K562 (cell line): Measurements from ENCODE around the gene CARD14. TPM values are rescaled to one million over a fixed set of nuclear protein-coding genes. Genes with fewer than 3 reads are reported as not detected.
"Not testable (repeated sequence)": the region's sequence is repeated elsewhere in the genome, so short reads cannot be mapped to it uniquely, and the experiment has no call there.

Experiments used
- ATAC-seq: fragments of 200-7000 bp; cut with Tn5 transposase; 3 replicates; pipeline ENCODE4 v1.9.1; 2020; ENCODE audit warnings: moderate library complexity
- BruUV-seq: library from RNA; stranded (reverse); fragments of 400-500 nt; replicated peaks from 2 replicates; lab custom pipeline; 2021; lab: Mats Ljungman, UMichigan
- CTCF ChIA-PET: fragments of 300-600 bp; formaldehyde crosslinking; extraction: SDS; loops from one replicate; lab custom pipeline; 2021; ENCODE audit warnings: low intra/inter-chr PET ratio; lab: Yijun Ruan, JAX
- POLR2A ChIA-PET: fragments of 300-600, 350-650 bp; sonication (Branson Sonifier 250); formaldehyde crosslinking; extraction: SDS; loops from one replicate; lab custom pipeline; 2021; ENCODE audit warnings: antibody characterized with exemption, inconsistent platforms; lab: Yijun Ruan, JAX
- DNase-seq, 4 experiments: peaks; one replicate each; pipeline versions ENCODE4 v3.0.0 to v3.0.0-alpha.2; 2011 to 2018; ENCODE audit warnings: low spot score in 3 of 4, mixed read lengths in 3 of 4; ENCODE audit errors: extremely low read depth in 1 of 4
- FAIRE-seq: peaks from 2 replicates; lab custom pipeline; 2011; peaks lifted over from hg19 to GRCh38; lab: Jason Lieb, UNC
- H2AFZ ChIP-seq: 2 replicates; pipeline ENCODE4 v1.6.0; 2011; ENCODE audit warnings: low read depth, low read length, control low read depth, inconsistent platforms
- H3K27ac ChIP-seq: fragments of 200-600 bp; 3 replicates; pipeline ENCODE4 v1.8.0; 2011; ENCODE audit warnings: low read depth, mild to moderate bottlenecking, control low read depth, inconsistent platforms, low read length, moderate library complexity, mixed read lengths; ENCODE audit errors: extremely low read depth
- H3K27me3 ChIP-seq, 2 experiments: fragments of 300-600 bp in 1 of 2; 2 replicates in 1 of 2; 3 replicates in 1 of 2; pipeline versions ENCODE4 v1.6.0 to v1.8.0; 2011; ENCODE audit warnings: inconsistent platforms in 2 of 2, low read length in 2 of 2, mild to moderate bottlenecking in 1 of 2, mixed read lengths in 1 of 2, moderate library complexity in 1 of 2; ENCODE audit not compliant: control insufficient read depth in 2 of 2, insufficient read depth in 2 of 2
- H3K36me3 ChIP-seq: fragments of 300-600 bp; 3 replicates; pipeline ENCODE4 v1.8.0; 2011; ENCODE audit warnings: mild to moderate bottlenecking, low read length, inconsistent platforms; ENCODE audit not compliant: control insufficient read depth, insufficient read depth
- H3K4me1 ChIP-seq, 2 experiments: fragments of 200-600 bp in 1 of 2; replicated peaks in 1 of 2; 2 replicates in 1 of 2; 3 replicates in 1 of 2; pipeline versions ENCODE4 v1.5.1 to v1.8.0; 2011; ENCODE audit warnings: inconsistent platforms in 2 of 2, low read length in 2 of 2, mild to moderate bottlenecking in 1 of 2, mixed read lengths in 1 of 2, moderate library complexity in 1 of 2; ENCODE audit not compliant: control insufficient read depth in 2 of 2, insufficient read depth in 2 of 2
- H3K4me2 ChIP-seq: 2 replicates; pipeline ENCODE4 v1.6.1; 2011; ENCODE audit warnings: low read length, control low read depth, inconsistent platforms, mixed read lengths; ENCODE audit not compliant: insufficient read depth
- H3K4me3 ChIP-seq: fragments of 200-600 bp; sonication (generic), shearing (Covaris generic); 2 replicates; pipeline ENCODE4 v1.5.1; 2016; ENCODE audit warnings: control low read depth, inconsistent platforms
- H3K79me2 ChIP-seq: fragments of 200-600 bp; 3 replicates; pipeline ENCODE4 v1.8.0; 2011; ENCODE audit warnings: low read length, inconsistent platforms; ENCODE audit not compliant: control insufficient read depth, insufficient read depth
- H3K9ac ChIP-seq, 2 experiments: 2 replicates each; pipeline versions ENCODE4 v1.6.0 to v1.6.1; 2011; ENCODE audit warnings: low read depth in 2 of 2, low read length in 2 of 2, control low read depth in 1 of 2, inconsistent platforms in 1 of 2, mild to moderate bottlenecking in 1 of 2, mixed read lengths in 1 of 2; ENCODE audit not compliant: insufficient read depth in 1 of 2
- H3K9me1 ChIP-seq: one replicate; pipeline ENCODE4 v1.6.0; 2011; ENCODE audit warnings: inconsistent platforms, mild to moderate bottlenecking, low read length, moderate library complexity; ENCODE audit not compliant: control insufficient read depth, insufficient read depth
- H3K9me3 ChIP-seq: replicated peaks from 2 replicates; pipeline ENCODE4 v1.5.1; 2011; ENCODE audit warnings: low read depth, low read length, inconsistent platforms; ENCODE audit not compliant: control insufficient read depth, insufficient read depth
- H4K20me1 ChIP-seq: replicated peaks from 2 replicates; pipeline ENCODE4 v1.6.1; 2011; ENCODE audit warnings: low read length, inconsistent platforms, mixed read lengths; ENCODE audit not compliant: control insufficient read depth, insufficient read depth
- ARNT ChIP-seq, 2 experiments: fragments of 450-650 bp; IDR thresholded peaks; 2 replicates each; pipeline ENCODE4 v1.6.1; 2016; ENCODE audit warnings: mild to moderate bottlenecking in 1 of 2
- GATAD2A ChIP-seq: fragments of 450-650 bp; IDR thresholded peaks from 2 replicates; pipeline ENCODE4 v1.6.1; 2017
- MNT ChIP-seq, 2 experiments: fragments of 450-650 bp; conservative IDR thresholded peaks; 2 replicates each; pipeline ENCODE4 v1.6.1; 2017; ENCODE audit warnings: mild to moderate bottlenecking in 2 of 2, moderate library complexity in 2 of 2
- PHF8 ChIP-seq: fragments of 200-600 bp; sonication (generic); IDR thresholded peaks from 2 replicates; pipeline ENCODE4 v1.6.1; 2012; ENCODE audit warnings: mixed run types, mild to moderate bottlenecking, inconsistent platforms, low read length, moderate library complexity, borderline replicate concordance
- WGBS: fragments of 100-300 bp; shearing (Covaris generic); methylation state at CpG from one replicate; pipeline ENCODE4 v1.1.6; 2016; ENCODE audit warnings: low coverage, mixed read lengths; ENCODE audit not compliant: insufficient coverage; ENCODE audit errors: missing lambda C conversion rate; 5-methylcytosine and 5-hydroxymethylcytosine counted together
- in situ Hi-C: fragments of 300-500 bp; cut with MboI; formaldehyde crosslinking; loops from 4 replicates; pipeline ENCODE4 v1.15.0; 2018; ENCODE audit warnings: inconsistent platforms, mixed read lengths
- intact Hi-C: fragments of 100-400 bp; cut with micrococcal nuclease; formaldehyde crosslinking; loops from 2 replicates; pipeline ENCODE4 v1.14.2; 2022
- polyA plus RNA-seq, 8 experiments: library from polyadenylated mRNA; depleted of rRNA in 4 of 8; stranded (reverse) in 5 of 8; unstranded in 3 of 8; fragments of >200 nt; fragmentation: Nextera tagmentation in 2 of 8; fragmentation: Illumina TruSeq in 1 of 8; extraction: Ambion mirVana in 2 of 8; extraction: Trizol in 1 of 8; gene quantifications; 2 replicates each; pipeline versions ENCODE4 v1.2.1 to v1.2.3, GENCODE V29; 2011 to 2014; ENCODE audit warnings: inconsistent platforms in 1 of 8, missing spikeins in 1 of 8
- small RNA-seq: library from RNA; depleted of rRNA; stranded (forward); fragments of <200 nt; gene quantifications from one replicate; pipeline ENCODE3, GENCODE V24; 2014
- total RNA-seq, 7 experiments: library from RNA; depleted of rRNA in 6 of 7; stranded (reverse); fragments of >200 nt in 6 of 7; fragmentation: Illumina TruSeq in 2 of 7; extraction: Trizol in 2 of 7; gene quantifications; 2 replicates each; pipeline versions ENCODE4 v1.2.1 to v1.2.3, GENCODE V29; 2011 to 2021; ENCODE audit warnings: low replicate concordance in 1 of 7

The CARD14 gene
- total and polyA plus RNA-seq, 9 of the 15 experiments (the other 6 are each of a cell fraction or from before 2014, with no cell fraction given): not detected

- BruUV-seq, in situ Hi-C loops, H3K27me3 ChIP-seq, H3K9me1 ChIP-seq, CTCF ChIA-PET, ATAC-seq, H3K4me3 ChIP-seq, H3K36me3 ChIP-seq, DNase-seq, H3K9me3 ChIP-seq, FAIRE-seq, intact Hi-C loops, H4K20me1 ChIP-seq: not testable (repeated sequence)
- TF ChIP-seq GATAD2A: 0 out of 2 replicates have a peak, but pooled peaks have one; percentile 21
- TF ChIP-seq MNT (conservative IDR thresholded peaks at IDR 0.05): 0 out of 4 replicates have a peak, but pooled peaks of 1 of the 2 experiments have one; percentile 22
- TF ChIP-seq PHF8: 0 out of 2 replicates have a peak, but pooled peaks have one; percentile 16
- 0 out of 4 replicates have a peak, but pooled peaks of 1 of the 2 experiments have one; percentile 43 for TF ChIP-seq ARNT (IDR thresholded peaks at IDR 0.05)
- peak overlapping the region in 1 of 2 experiments; percentile 61; a peak in 2 of 4 replicates for H3K9ac ChIP-seq
- WGBS: 62% methylated on average over 2 of the region's 2 CpGs
- H3K4me1 ChIP-seq: peaks cover 80% of the 10 kb centered on the region in 2 experiments
- POLR2A ChIA-PET: interaction anchor here (0.7 kb wide), 1 partner anchor 15 kb away, joined by 3 read pairs; no protein-coding TSS in a partner anchor
- H2AFZ ChIP-seq: peak overlapping the region; percentile 62
- H3K79me2 ChIP-seq: peaks cover 27% of the 10 kb centered on the region
- H3K27ac ChIP-seq: peak overlapping the region; percentile 97
- H3K4me2 ChIP-seq: peak overlapping the region; percentile 84; the same call in 1 of the 2 replicates
These were observed 88.5 kb downstream of the CARD14 start for GRCh38 chr17:80258296-80258695.

Small RNA genes lying within 50 kb of the gene (small RNA-seq; reads per million reads assigned to genes)
- not detected for gene AC087741.2

Other genes with a start within 250 kb of the CARD14 start
Only the 7 nearest of the 8 such genes appear.
- 0.45 TPM in 1 of 2 replicates, not detected in the other for gene TBC1D16, start 134.2 kb upstream of the CARD14 start, total RNA-seq (2014; rRNA removed)
- 0.04 TPM in 1 of 2 replicates, not detected in the other for gene TBC1D16, start 134.2 kb upstream of the CARD14 start, total RNA-seq (2014; rRNA removed; fragmentation: Illumina TruSeq; extraction: Trizol)
- gene TBC1D16, start 134.2 kb upstream of the CARD14 start, total RNA-seq (2015; rRNA removed; fragmentation: Illumina TruSeq; extraction: Trizol): 0.04 TPM in 2 replicates
- 0.20 TPM in 2 replicates for gene TBC1D16, start 134.2 kb upstream of the CARD14 start, total RNA-seq (2021)
- gene TBC1D16, start 134.2 kb upstream of the CARD14 start, polyA plus RNA-seq (2011; rRNA removed): 0.08 and 0.10 TPM in 2 replicates
- 0.01 and 0.11 TPM in 2 replicates for gene TBC1D16, start 134.2 kb upstream of the CARD14 start, polyA plus RNA-seq (2014; fragmentation: Illumina TruSeq; extraction: Trizol)
- under 1 TPM; 0.01 TPM for gene TBC1D16, start 134.2 kb upstream of the CARD14 start, polyA plus RNA-seq (2014; fragmentation: Nextera tagmentation; extraction: Ambion mirVana)
- gene TBC1D16, start 134.2 kb upstream of the CARD14 start, polyA plus RNA-seq (2014; rRNA removed): 0.01 and 0.03 TPM in 2 replicates
- not detected in 2 replicates for gene CCDC40, start 133.4 kb upstream of the CARD14 start, total RNA-seq (2014; rRNA removed)
- gene CCDC40, start 133.4 kb upstream of the CARD14 start, total RNA-seq (2014; rRNA removed; fragmentation: Illumina TruSeq; extraction: Trizol): not detected in 2 replicates
- gene CCDC40, start 133.4 kb upstream of the CARD14 start, total RNA-seq (2015; rRNA removed; fragmentation: Illumina TruSeq; extraction: Trizol): not detected in 2 replicates
- gene CCDC40, start 133.4 kb upstream of the CARD14 start, total RNA-seq (2021): 0.33 TPM in 1 of 2 replicates, not detected in the other
- 0.07 TPM in 1 of 2 replicates, not detected in the other for gene CCDC40, start 133.4 kb upstream of the CARD14 start, polyA plus RNA-seq (2011; rRNA removed)
- gene CCDC40, start 133.4 kb upstream of the CARD14 start, polyA plus RNA-seq (2014; fragmentation: Illumina TruSeq; extraction: Trizol): not detected in 2 replicates
- gene CCDC40, start 133.4 kb upstream of the CARD14 start, polyA plus RNA-seq (2014; fragmentation: Nextera tagmentation; extraction: Ambion mirVana): not detected
- not detected in 2 replicates for gene CCDC40, start 133.4 kb upstream of the CARD14 start, polyA plus RNA-seq (2014; rRNA removed)
- gene GAA, start 68.4 kb upstream of the CARD14 start, total RNA-seq (2014; rRNA removed): 6.1 and 6.4 TPM in 2 replicates
- 1.1 and 1.2 TPM in 2 replicates for gene GAA, start 68.4 kb upstream of the CARD14 start, total RNA-seq (2014; rRNA removed; fragmentation: Illumina TruSeq; extraction: Trizol)
- gene GAA, start 68.4 kb upstream of the CARD14 start, total RNA-seq (2015; rRNA removed; fragmentation: Illumina TruSeq; extraction: Trizol): 1.0 and 1.5 TPM in 2 replicates
- gene GAA, start 68.4 kb upstream of the CARD14 start, total RNA-seq (2021): 3.8 and 4.0 TPM in 2 replicates
- 1.7 and 2.6 TPM in 2 replicates for gene GAA, start 68.4 kb upstream of the CARD14 start, polyA plus RNA-seq (2011; rRNA removed)
- 1.9 TPM in 2 replicates for gene GAA, start 68.4 kb upstream of the CARD14 start, polyA plus RNA-seq (2014; fragmentation: Illumina TruSeq; extraction: Trizol)
- gene GAA, start 68.4 kb upstream of the CARD14 start, polyA plus RNA-seq (2014; fragmentation: Nextera tagmentation; extraction: Ambion mirVana): under 1 TPM; 0.15 to 0.87 TPM
- gene GAA, start 68.4 kb upstream of the CARD14 start, polyA plus RNA-seq (2014; rRNA removed): 5.8 and 6.0 TPM in 2 replicates
- gene EIF4A3, start 22.9 kb upstream of the CARD14 start, total RNA-seq (2014; rRNA removed): 121 and 124 TPM in 2 replicates
- 147 and 157 TPM in 2 replicates for gene EIF4A3, start 22.9 kb upstream of the CARD14 start, total RNA-seq (2014; rRNA removed; fragmentation: Illumina TruSeq; extraction: Trizol)
- 126 and 130 TPM in 2 replicates for gene EIF4A3, start 22.9 kb upstream of the CARD14 start, total RNA-seq (2015; rRNA removed; fragmentation: Illumina TruSeq; extraction: Trizol)
- 133 and 139 TPM in 2 replicates for gene EIF4A3, start 22.9 kb upstream of the CARD14 start, total RNA-seq (2021)
- gene EIF4A3, start 22.9 kb upstream of the CARD14 start, polyA plus RNA-seq (2011; rRNA removed): 128 and 171 TPM in 2 replicates
- 127 and 131 TPM in 2 replicates for gene EIF4A3, start 22.9 kb upstream of the CARD14 start, polyA plus RNA-seq (2014; fragmentation: Illumina TruSeq; extraction: Trizol)
- 10 to 100 TPM; 62.7 to 67.0 TPM for gene EIF4A3, start 22.9 kb upstream of the CARD14 start, polyA plus RNA-seq (2014; fragmentation: Nextera tagmentation; extraction: Ambion mirVana)
- 103 and 134 TPM in 2 replicates for gene EIF4A3, start 22.9 kb upstream of the CARD14 start, polyA plus RNA-seq (2014; rRNA removed)
- gene SGSH, start 50.3 kb downstream of the CARD14 start, total RNA-seq (2014; rRNA removed): 5.1 and 7.3 TPM in 2 replicates
- 2.5 and 2.6 TPM in 2 replicates for gene SGSH, start 50.3 kb downstream of the CARD14 start, total RNA-seq (2014; rRNA removed; fragmentation: Illumina TruSeq; extraction: Trizol)
- 4.6 and 4.9 TPM in 2 replicates for gene SGSH, start 50.3 kb downstream of the CARD14 start, total RNA-seq (2015; rRNA removed; fragmentation: Illumina TruSeq; extraction: Trizol)
- gene SGSH, start 50.3 kb downstream of the CARD14 start, total RNA-seq (2021): 11.8 and 15.7 TPM in 2 replicates
- 2.5 and 4.8 TPM in 2 replicates for gene SGSH, start 50.3 kb downstream of the CARD14 start, polyA plus RNA-seq (2011; rRNA removed)
- 6.3 and 11.2 TPM in 2 replicates for gene SGSH, start 50.3 kb downstream of the CARD14 start, polyA plus RNA-seq (2014; fragmentation: Illumina TruSeq; extraction: Trizol)
- gene SGSH, start 50.3 kb downstream of the CARD14 start, polyA plus RNA-seq (2014; fragmentation: Nextera tagmentation; extraction: Ambion mirVana): under 1 TPM; 0.25 to 0.31 TPM
- 8.2 and 9.8 TPM in 2 replicates for gene SGSH, start 50.3 kb downstream of the CARD14 start, polyA plus RNA-seq (2014; rRNA removed)
- gene SLC26A11, start 50.4 kb downstream of the CARD14 start, total RNA-seq (2014; rRNA removed): 1.5 and 3.4 TPM in 2 replicates
- gene SLC26A11, start 50.4 kb downstream of the CARD14 start, total RNA-seq (2014; rRNA removed; fragmentation: Illumina TruSeq; extraction: Trizol): 0.38 and 0.91 TPM in 2 replicates
- gene SLC26A11, start 50.4 kb downstream of the CARD14 start, total RNA-seq (2015; rRNA removed; fragmentation: Illumina TruSeq; extraction: Trizol): 1.0 and 1.4 TPM in 2 replicates
- gene SLC26A11, start 50.4 kb downstream of the CARD14 start, total RNA-seq (2021): 3.1 and 4.0 TPM in 2 replicates
- 0.52 and 0.53 TPM in 2 replicates for gene SLC26A11, start 50.4 kb downstream of the CARD14 start, polyA plus RNA-seq (2011; rRNA removed)
- gene SLC26A11, start 50.4 kb downstream of the CARD14 start, polyA plus RNA-seq (2014; fragmentation: Illumina TruSeq; extraction: Trizol): 1.4 and 1.9 TPM in 2 replicates
- under 1 TPM in 1 of 2 experiments, not detected in 1; 0.06 TPM for gene SLC26A11, start 50.4 kb downstream of the CARD14 start, polyA plus RNA-seq (2014; fragmentation: Nextera tagmentation; extraction: Ambion mirVana)
- gene SLC26A11, start 50.4 kb downstream of the CARD14 start, polyA plus RNA-seq (2014; rRNA removed): 2.8 and 4.2 TPM in 2 replicates
- gene RNF213, start 90.8 kb downstream of the CARD14 start, total RNA-seq (2014; rRNA removed): 13.2 and 17.1 TPM in 2 replicates
- gene RNF213, start 90.8 kb downstream of the CARD14 start, total RNA-seq (2014; rRNA removed; fragmentation: Illumina TruSeq; extraction: Trizol): 19.8 and 20.9 TPM in 2 replicates
- 17.8 and 17.9 TPM in 2 replicates for gene RNF213, start 90.8 kb downstream of the CARD14 start, total RNA-seq (2015; rRNA removed; fragmentation: Illumina TruSeq; extraction: Trizol)
- 33.6 and 34.3 TPM in 2 replicates for gene RNF213, start 90.8 kb downstream of the CARD14 start, total RNA-seq (2021)
- 26.7 and 36.2 TPM in 2 replicates for gene RNF213, start 90.8 kb downstream of the CARD14 start, polyA plus RNA-seq (2011; rRNA removed)
- gene RNF213, start 90.8 kb downstream of the CARD14 start, polyA plus RNA-seq (2014; fragmentation: Illumina TruSeq; extraction: Trizol): 24.2 and 26.9 TPM in 2 replicates
- gene RNF213, start 90.8 kb downstream of the CARD14 start, polyA plus RNA-seq (2014; fragmentation: Nextera tagmentation; extraction: Ambion mirVana): 1 to 10 TPM; 5.3 to 7.1 TPM
- gene RNF213, start 90.8 kb downstream of the CARD14 start, polyA plus RNA-seq (2014; rRNA removed): 15.9 and 20.1 TPM in 2 replicates